Glomerular endothelial cell (primary cell): ENCODE data around the gene TWF1. TPM values are rescaled to one million over a fixed set of nuclear protein-coding genes. Genes with fewer than 3 reads are reported as not detected.
"Not testable (repeated sequence)": the region's sequence is repeated elsewhere in the genome, so short reads cannot be mapped to it uniquely, and the experiment has no call there.

Source experiments
- DNase-seq: peaks from one replicate; pipeline ENCODE4 v3.0.0-alpha.2; 2011; ENCODE audit warnings: low read depth, low spot score; ENCODE audit errors: extremely low read depth
- total RNA-seq: library from RNA; depleted of rRNA; stranded (reverse); fragments of >200 nt; gene quantifications from 2 replicates; pipeline ENCODE4 v1.2.3, GENCODE V29; 2015

The TWF1 gene
- total RNA-seq, 1 donor from 2014 or later: 85.6 TPM

- DNase-seq: no peak
These were observed 588 bp upstream of the TWF1 start for GRCh38 chr12:43806737-43807072.

GRCh38 chr12:43805149-43805859 is 813 bp downstream of the TWF1 start:
- no peak for DNase-seq

GRCh38 chr12:43797561-43798217 is 8.4 kb downstream of the TWF1 start:
- DNase-seq: no peak

GRCh38 chr12:43795716-43796280 is 10.3 kb downstream of the TWF1 start:
- no peak for DNase-seq

- no peak for DNase-seq
These were observed 16.2 kb downstream of the TWF1 start for GRCh38 chr12:43789941-43790340.

GRCh38 chr12:43786899-43787693 is 19.0 kb downstream of the TWF1 start:
- no peak for DNase-seq

- no peak for DNase-seq
These were observed 29.6 kb downstream of the TWF1 start for GRCh38 chr12:43776498-43776897.

- DNase-seq: no peak
These were observed 39.8 kb downstream of the TWF1 start for GRCh38 chr12:43766291-43766690.

- no peak for DNase-seq
These were observed 41.6 kb downstream of the TWF1 start for GRCh38 chr12:43764528-43764927.

GRCh38 chr12:43763769-43764168 is 42.3 kb downstream of the TWF1 start:
- no peak for DNase-seq

- DNase-seq: no peak
These were observed 43.5 kb downstream of the TWF1 start for GRCh38 chr12:43762596-43762995.

GRCh38 chr12:43761500-43761899 is 44.6 kb downstream of the TWF1 start:
- DNase-seq: no peak

GRCh38 chr12:43760396-43760795 is 45.7 kb downstream of the TWF1 start:
- no peak for DNase-seq

GRCh38 chr12:43758728-43759563 is 47.2 kb downstream of the TWF1 start, which contains the start of the genes IRAK4 and PUS7L:
IRAK4 (plus strand) TSS chr12:43758951; CDS start chr12:43768112, 9,161 bp downstream.
PUS7L (minus strand) TSS chr12:43758790; CDS start chr12:43755245, 3,545 bp downstream.
- DNase-seq: peak; percentile 90

GRCh38 chr12:43758247-43758727 is 47.8 kb downstream of the TWF1 start:
- DNase-seq: no peak

- no peak for DNase-seq
These were observed 52.1 kb downstream of the TWF1 start for GRCh38 chr12:43754015-43754414.

- DNase-seq: not testable (repeated sequence)
These were observed 54.8 kb downstream of the TWF1 start for GRCh38 chr12:43751360-43751759.

GRCh38 chr12:43750814-43751213 is 55.3 kb downstream of the TWF1 start:
- no peak for DNase-seq

- no peak for DNase-seq
These were observed 57.1 kb downstream of the TWF1 start for GRCh38 chr12:43749016-43749415.

GRCh38 chr12:43744826-43745225 is 61.3 kb downstream of the TWF1 start:
- no peak for DNase-seq
